GM18909 (cell line): ENCODE data around the gene TXNRD3.
"Not testable (repeated sequence)": the region's sequence is repeated elsewhere in the genome, so short reads cannot be mapped to it uniquely, and the experiment has no call there.

Experiments
- ATAC-seq: cut with Tn5 transposase; IDR thresholded peaks from one replicate; pipeline ENCODE4 v1.9.1; 2021; ENCODE audit warnings: mild to moderate bottlenecking; ENCODE audit not compliant: unreplicated experiment, poor library complexity

The TXNRD3 gene

DNA sequence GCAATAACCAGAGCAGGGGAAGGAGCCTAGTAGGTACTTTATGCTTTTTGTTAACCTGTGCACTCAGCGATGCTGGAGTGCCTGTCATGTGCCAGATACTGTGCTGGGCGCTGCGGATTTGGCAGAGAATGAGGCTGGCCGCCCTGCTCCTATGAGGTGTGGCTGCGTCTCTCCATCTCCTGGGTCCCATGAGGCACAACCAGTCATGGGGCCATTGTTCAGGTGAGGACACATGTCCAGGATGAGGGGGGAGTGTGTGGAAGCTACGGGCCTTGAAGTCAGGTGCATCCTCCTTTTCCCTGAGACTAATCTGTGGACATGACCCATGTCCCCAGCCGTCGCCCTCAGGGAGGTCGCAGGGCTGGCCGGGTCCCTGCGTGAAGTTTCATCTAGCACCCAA, 963 bp upstream of the TXNRD3 start:
- ATAC-seq = no peak

DNA sequence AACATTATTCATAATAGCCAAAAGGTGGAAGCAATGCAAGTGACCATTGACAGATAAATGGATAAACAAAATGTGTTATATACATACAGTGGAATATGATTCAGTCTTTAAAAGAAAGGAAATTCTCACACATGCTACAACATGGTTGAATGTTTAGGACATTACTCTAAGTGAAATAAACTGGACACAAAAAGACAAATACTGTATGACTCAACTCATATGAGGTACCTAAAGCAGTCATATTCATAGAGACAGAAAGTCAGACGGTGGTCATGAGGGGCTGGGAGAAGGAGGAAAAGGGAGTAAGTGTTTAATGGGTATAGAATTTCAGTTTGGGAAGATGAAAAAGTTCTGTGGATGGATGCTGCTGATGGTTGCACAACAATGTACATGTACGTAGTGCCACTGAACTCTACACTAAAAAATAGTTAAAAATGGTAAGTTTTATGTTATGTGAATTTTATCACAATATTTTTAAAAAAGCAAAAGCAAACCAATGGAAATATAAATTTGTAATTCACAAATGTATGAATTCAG, 5.3 kb downstream of the TXNRD3 start:
- no peak for ATAC-seq

DNA sequence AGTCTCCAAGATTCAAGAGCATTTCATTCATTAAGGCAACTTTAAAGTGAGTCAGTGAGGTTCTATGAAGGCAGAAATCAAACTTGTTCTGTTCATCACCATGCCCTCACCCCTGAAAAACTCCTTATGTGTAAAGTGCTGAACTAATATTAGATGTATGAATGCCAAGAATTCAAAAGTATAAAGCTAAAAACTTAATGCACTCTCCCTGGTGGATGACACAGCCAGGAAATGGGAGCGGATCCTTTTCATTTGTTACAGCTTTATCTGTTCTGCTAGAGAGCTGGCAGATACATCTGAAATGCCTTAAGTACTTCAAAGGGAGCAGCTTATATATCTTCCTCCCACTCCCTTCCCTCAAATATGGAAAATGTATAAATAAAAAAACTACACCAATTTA, 8.2 kb downstream of the TXNRD3 start:
- no peak for ATAC-seq

DNA sequence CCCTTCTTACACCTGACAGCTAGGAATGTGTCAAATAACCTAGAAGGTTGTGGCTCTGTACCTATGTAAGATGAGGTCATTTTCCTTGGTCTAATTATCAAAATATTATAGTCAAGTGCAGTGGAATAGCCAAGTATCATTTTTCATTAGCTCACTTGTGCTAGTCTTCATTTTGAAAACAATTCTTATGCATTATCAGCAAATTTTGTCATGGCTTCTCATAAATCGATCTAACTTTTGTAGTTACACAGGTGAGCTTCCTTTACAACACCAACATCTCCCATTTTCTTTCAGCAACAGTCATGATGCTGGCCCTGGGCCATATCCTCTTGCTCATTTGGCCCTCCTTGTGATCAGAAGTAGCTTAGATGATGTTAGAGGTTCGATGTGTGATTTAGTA, 10.3 kb downstream of the TXNRD3 start:
- no peak for ATAC-seq

DNA sequence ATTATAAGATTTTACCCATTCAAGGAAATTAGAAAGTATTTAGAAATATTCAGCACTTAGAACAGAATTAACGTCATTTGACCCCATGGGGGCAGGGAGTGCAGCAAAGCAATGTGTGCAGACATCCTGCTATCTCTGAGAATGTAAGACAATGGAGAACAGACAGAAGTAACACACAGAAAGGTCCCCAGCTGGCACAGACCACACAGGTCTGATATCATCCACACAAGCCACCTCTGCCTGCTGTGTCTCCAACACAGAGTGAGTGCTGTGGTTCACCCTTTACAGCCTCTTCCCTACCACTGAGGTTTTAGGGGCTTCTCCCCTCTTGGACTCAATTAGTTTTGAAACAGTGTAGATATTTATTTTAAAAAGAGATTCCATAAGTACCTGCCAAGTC, 16.1 kb downstream of the TXNRD3 start:
- ATAC-seq = no peak

DNA sequence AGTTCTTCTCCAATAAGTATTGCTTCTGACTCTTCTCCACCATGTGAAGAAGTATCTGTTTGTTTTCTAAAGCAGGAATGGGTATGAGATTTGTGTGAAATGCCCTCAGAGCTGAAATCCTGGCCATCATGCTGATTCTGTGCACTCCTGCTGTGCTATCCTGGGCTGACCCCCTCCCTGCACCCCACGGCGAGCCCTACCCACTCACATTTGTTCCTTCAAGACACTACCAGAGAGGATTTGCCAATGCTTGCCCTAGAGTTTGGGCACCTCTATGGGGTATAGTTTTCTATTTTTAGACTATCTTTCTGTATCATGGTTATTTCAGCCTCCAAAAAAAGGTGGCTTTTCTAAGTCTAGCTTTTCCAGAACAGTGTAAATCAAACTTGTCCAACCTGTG, 18.5 kb downstream of the TXNRD3 start:
- ATAC-seq = no peak

DNA sequence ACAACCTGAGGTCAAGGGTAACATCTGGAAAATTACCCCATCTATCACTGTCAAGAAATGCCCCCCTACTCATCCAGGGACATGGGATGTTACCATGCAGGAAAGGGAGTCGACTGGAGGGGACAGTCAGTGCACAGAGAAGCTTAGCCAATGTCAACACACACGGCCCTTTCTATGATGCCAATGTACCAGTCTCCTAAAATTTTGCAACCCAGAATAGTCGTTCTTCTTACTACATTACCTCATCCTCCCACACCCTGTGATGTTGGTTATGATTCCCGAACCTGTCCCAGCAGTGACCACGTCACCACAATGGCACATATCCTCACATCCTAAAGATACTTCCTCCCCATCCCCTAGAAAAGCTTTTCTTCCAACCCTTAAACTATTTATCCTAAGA, 20.1 kb downstream of the TXNRD3 start:
- ATAC-seq = no peak

DNA sequence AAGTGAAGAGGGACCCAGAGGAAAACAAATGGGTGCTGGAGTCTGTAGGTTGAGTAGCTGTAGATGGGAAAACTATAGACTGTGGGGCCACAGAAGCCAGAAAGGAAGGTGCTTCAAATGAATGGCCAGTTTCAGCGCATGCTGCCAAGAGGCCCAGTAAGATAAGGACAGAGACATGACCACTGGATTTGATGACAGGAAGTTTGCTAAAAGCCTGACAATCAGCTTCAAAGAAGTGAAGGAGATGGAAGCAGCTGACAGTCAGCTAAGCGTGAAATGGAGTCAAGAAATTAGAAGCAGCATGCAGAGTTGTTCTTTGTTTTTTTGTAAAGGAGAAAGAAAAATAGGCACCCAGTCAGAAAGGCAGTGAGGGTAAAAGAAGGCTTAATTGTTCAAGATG, 24.9 kb downstream of the TXNRD3 start:
- no peak for ATAC-seq

DNA sequence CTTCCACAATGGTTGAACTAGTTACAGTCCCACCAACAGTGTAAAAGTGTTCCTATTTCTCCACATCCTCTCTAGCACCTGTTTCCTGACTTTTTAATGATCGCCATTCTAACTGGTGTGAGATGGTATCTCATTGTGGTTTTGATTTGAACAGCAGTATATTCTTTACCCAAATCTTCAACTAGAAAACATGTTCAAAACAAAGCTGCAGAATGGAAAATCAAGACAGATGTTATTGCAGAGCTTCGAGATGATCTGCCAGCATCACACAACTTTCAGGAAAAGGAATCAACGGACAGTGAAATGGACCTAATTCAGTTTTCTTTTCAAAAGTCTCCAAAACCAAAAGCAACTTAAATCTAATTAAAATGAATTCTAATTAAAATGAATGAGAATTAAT, 29.2 kb downstream of the TXNRD3 start:
- not testable (repeated sequence) for ATAC-seq

DNA sequence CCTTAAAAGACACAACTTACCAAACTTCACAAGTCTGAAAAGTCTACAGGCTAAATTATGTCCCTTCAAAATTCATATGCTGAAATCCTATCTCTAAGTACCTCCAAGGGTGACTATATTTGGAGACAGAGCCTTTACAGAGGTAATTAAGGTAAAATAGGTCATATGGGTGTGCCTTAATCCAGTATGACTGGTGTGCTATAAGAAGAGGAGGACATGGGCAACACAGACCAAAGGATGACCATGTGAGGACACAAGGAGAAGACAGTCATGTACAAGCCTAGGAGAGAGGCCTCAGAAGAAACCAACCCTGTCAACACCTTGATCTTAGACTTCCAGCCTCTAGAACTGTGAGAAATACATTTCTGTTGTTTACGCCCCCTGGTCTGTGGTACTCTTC, 32.2 kb downstream of the TXNRD3 start:
- no peak for ATAC-seq

DNA sequence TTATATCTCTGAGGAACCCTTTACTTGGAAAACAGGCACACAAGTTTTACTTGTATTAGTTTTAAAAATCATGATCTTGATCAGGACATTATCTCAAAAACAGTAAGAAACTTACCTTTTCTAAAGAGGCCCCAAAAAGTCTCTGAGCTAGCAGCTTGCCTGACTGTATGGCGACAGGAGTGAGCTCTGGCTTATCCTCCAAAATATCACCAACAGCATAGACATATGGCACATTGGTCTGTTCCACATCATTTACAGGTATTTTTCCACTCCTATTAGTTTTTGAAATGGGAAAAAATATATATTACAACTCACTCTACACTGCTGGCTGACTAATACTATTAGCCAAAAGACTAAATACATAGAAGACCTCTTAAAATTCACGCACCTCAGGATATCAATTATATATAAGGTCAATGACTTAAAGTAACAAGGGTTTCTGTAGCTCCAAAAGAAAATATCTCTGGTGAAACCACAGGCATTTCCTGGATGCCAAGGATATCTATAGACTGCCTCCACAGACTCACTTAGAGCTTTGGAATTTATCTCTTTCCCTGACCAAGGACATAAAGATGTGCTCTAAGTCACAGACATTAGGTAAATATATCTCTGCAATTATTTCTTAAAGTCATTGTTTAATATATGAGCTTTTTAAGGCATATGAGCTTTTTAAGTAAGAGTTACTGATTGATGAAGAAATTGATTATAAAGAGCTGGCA, 33.1 kb downstream of the TXNRD3 start:
- no peak for ATAC-seq

DNA sequence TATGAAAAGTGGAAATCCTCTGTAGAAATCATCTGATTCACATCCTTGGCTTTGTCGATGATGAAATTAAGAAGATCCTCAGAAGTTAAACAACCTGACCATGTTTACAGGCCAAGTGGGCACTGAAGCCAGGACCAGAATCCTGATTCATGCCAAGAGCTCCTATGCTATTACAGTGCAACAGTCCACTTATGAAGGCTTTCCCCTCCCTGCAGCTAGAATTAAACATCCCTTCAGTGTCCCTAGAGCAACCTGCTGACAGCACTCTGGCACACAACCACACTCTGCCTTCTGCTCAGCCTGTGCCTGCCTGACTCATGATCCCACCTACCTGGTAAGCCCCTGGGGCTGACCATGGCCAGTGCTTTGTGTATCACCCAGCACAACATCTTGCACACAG, 33.8 kb downstream of the TXNRD3 start:
- no peak for ATAC-seq

DNA sequence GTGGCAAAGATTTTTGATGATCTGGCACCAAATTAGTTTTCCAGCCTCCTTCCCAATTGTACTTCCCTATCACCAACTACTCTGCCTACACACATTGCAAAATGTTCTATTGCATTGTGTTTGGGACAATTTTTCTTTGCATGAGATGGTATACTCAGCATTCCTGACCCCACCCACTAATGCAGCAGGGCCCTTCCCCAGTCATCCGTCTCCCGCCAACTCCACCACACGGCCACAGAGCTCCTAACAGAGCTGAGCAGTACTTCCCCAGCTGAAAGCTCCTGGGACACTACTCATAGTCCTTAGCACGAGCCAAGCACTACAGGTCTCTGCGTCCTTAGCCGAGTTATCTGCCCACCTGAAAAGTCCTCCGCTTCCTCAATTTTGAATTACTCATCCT, 34.2 kb downstream of the TXNRD3 start:
- no peak for ATAC-seq

DNA sequence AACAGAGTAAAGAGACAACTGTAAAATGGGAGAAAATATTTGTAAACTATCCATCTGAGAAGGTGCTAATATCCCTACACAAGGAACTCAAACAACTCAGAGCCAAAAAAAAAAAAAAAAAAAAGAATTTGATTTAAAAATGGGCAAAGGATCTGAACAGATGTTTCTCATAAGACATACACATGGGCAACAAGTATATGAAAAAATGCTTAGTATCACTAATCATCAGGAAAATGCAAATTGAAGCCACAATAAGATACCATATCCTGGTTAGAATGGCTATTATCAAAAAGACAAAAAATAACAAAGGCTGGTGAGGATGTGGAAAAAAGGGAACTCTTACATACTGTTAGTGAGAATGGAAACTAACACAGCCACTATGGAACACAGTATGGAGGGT, 36.2 kb downstream of the TXNRD3 start:
- ATAC-seq = no peak

DNA sequence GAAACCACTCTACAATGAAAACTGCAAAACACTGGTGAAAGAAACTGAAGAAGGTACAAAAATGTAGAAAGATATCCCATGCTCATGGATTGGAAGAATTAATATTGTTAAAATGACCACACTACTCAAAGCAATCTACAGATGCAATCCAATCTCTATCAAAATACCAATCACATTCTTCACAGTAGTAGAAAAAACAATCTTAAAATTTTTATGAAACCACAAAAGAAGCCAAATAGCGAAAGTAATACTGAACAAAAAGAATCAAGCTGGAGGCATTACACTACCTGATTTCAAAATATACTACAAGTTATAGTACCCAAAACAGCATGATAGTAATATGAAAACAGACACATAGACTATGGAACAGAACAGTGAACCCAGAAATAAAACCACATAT, 36.9 kb downstream of the TXNRD3 start:
- ATAC-seq = no peak

DNA sequence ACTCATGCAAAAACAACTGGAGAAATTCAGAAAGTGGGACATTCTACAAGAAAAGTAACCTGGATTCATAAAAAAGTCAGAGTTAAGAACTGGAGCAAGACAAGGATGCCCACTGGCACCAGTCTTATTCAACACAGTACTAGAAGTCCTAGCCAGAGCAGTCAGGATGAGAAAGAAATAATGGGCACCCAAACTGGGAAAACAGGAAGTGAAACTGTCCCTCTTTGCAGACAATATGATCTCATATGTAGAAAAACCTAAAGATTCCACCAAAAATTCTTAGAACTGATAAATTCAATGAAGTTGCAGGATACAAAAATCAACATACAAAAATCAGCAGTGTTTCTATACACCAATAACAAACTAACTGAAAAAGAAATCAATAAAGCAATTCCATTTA, 37.4 kb downstream of the TXNRD3 start:
- ATAC-seq = no peak

DNA sequence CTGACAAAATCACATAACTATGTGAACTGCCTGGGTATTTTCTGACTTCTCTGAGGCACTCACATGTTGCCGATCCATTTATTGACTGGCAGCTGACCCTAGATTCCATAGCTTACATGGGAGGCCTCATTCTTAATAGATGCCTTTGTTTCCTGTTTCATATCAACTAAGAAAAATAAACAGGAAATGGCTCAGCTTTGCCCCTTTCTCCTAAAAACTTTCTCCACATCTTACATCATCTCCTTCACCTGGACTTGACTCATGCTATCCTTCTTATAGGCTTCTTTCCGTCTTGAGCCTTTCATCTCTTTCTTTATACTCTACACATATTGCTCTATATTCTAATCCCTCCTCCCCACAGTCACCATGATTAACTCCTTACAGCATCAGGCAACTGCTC, 38.0 kb downstream of the TXNRD3 start:
- no peak for ATAC-seq

DNA sequence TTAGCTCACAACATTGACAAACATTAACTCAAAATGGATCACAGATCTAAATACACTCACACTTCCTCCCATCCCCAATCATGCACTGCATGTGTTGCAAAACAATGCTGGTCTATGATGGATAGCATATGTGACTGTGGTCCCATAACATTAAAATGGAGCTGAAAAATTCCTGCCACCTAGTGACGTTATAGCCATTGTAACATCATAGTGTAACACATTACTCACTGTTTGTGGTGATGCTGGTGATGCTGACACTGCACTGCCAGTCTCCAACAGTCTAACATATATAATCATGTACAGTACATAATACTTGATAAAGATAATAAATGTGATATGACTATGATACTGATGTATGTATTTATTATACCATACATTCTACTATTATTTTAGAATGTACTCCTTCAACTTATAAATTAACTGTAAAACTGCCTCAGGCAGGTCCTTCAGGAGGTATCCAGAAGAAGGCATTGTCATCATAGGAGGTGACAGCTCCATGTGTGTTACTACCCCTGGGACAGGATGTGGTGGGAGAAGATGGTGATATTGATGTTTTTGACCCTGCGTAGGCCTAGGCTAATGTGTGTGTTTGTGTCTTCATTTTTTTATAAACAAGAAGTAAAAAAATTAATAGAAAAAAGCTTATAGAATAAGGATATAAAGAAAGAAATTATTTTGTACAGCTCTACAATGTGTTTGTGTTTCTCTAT, 41.3 kb downstream of the TXNRD3 start:
- ATAC-seq = no peak

DNA sequence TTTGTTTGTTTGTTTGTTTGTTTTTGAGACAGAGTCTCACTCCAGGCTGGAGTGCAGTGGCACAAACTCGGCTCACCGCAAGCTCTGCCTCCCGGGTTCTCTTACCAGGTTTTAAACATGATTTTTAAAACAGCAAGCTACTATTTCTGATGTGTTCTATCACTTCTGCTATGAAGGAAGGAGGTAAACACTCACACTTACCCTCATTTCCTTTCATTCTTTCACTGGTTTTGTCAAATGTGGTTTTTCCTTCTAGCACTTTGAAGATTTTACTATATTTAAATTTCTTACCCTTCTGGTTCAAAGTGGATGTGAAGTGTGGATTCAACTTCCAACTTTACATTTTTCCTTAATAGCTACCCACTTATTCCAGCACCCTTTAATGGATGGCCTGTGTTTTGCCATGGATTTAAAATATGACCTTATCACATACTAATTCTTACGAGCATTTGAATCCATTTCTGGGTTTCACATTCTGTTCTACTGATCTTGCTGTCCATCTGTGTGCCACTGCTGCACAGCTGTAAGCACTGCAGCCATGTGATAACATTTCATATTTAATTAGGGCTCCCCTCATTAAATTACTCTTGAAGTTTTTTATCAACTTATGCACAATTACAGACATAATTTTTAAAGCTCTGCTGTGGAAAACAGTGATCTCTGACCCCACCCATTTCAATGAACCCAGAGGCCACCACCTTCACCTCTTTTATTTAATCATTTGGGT, 42.3 kb downstream of the TXNRD3 start:
- no peak for ATAC-seq

DNA sequence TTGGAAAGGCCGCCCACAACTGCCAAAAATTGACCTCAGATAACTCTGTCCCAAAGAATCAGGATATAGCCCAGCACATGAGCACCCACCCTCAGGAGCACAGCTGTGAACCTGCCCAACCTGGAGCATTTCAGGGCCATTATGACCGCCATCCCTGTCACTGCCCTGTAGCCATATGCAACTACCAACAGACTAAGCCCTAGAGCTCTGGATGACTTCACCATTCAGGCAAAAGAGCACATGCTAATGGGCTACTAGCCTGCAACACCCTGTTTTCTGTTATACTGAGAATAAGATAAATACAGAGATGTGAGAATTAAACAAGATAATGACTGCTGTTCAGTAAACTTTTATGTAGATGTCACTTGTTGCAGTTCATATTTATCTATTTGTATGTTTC, 45.0 kb downstream of the TXNRD3 start:
- ATAC-seq = no peak

DNA sequence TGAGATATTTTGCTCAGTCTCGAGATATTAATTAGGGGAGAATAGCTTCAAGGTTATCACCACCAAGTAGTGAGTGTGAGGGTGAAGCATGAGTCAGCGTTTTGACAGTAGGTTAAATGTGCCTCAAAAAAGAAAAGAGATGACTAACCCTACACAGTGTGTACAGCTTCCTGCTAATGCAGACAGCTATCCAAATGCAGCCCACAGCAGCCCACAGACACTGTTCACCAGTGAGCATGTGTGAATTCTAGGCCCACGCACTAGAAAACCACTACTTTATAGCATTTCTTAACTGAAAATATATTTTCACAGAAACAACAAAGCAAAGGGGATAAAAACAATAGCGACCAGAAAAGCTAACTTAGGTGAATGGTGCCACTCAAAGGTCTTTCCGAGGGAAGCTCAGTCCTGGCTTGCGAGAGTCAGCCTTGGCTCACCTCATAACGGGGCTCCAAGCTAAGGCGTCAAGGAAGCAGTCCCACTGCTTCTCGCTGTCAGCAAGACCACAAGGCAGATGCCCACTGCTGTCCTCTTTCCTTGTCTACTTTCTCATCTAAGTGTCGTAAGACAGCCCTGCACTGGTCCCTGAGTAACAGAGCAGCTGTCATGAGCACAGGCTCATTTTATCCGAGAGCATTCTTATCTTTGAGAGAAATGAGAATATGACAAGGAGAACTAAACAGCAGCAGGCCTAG, 47.6 kb downstream of the TXNRD3 start:
- no peak for ATAC-seq
